GM12872 (cell line): ENCODE data around the gene ITM2C.

ENCODE experiments used
- CTCF ChIP-seq: IDR thresholded peaks from 3 replicates; pipeline ENCODE4 v1.5.1; 2011; ENCODE audit warnings: low read depth, mild to moderate bottlenecking, low read length, moderate library complexity; ENCODE audit not compliant: insufficient read depth

Gene ITM2C

GRCh38 chr2:230908092-230908594, 43.4 kb downstream of the ITM2C start:
- TF ChIP-seq CTCF, result no peak

DNA sequence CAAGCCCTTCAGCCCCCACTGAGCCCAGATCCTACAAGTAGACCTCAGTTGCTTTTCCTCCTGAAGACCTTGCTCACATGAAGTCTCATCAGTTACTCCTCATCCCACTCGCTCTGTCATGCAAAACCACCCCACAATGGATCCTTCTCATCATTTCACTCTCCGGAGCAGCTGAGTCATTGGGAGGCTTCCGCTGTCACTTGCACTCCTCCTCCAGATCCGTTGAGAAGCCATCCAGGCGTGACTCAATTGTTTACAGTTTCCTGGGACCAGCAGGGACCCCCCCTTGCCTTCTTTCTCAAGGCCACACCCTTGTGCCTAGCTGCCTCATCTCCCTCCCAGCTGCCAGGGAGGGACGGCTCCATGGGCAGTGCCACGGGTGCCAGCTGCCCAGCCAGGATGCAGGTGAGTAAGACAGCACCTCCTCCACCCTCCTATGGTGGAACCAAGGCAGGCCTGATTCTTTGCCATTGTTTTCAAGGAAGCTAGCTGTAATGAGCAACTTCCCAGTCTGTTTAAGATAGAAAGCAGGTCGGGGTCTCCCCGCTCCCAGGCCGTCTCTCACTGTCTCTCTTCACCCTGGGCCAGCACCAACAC, 44.0 kb downstream of the ITM2C start:
- no peak for TF ChIP-seq CTCF

GRCh38 chr2:230909841-230910545, 45.3 kb downstream of the ITM2C start:
- no peak for TF ChIP-seq CTCF

- TF ChIP-seq CTCF, result no peak
Measured at GRCh38 chr2:230910546-230911177, 45.9 kb downstream of the ITM2C start.

GRCh38 chr2:230912046-230912445, 47.3 kb downstream of the ITM2C start:
- no peak for TF ChIP-seq CTCF

DNA sequence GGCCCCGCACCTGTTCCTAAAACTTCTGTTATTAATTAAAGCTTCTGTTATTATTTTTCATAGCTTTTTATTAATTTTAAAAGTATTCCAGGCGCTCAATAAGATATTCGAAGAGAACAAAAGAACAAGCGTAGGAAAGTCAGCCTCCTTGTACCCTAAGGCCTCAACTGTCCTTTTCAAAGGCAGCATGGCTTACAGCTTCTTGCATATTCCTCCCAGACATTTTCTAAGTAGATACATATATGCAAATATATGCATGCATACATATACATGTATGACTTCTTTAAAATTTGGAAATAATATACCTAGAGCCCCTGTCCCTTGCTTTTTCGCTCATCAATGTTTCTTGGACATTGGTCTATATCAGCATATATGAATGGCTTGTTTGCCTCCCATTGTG, 48.0 kb downstream of the ITM2C start:
- TF ChIP-seq CTCF, result no peak

- peak; percentile 71 for TF ChIP-seq CTCF
Measured at GRCh38 chr2:230913406-230914143, 48.8 kb downstream of the ITM2C start.
